ENCODE results near the gene MYOZ3. TPM values are rescaled to one million over a fixed set of nuclear protein-coding genes. Genes with fewer than 3 reads are reported as not detected.

Gene MYOZ3
- total RNA-seq, 6 experiments from 2014 or later: 0.05 to 0.14 TPM; not detected in 4

- peaks cover 5% of the 10 kb centered on the region for H3K27me3 Mint-ChIP-seq (ENCODE audit: insufficient read depth)
- no peak for DNase-seq
- H3K9me3 Mint-ChIP-seq: no peaks in the 10 kb centered on the region
- peak; percentile 83 for TF ChIP-seq CTCF (IDR thresholded peaks at IDR 0.05)
- H3K27ac Mint-ChIP-seq: no peak overlapping the region
- peak overlapping the region; percentile 73 for H3K4me3 Mint-ChIP-seq
- H3K4me1 Mint-ChIP-seq (ENCODE audit: low read depth): peaks cover 36% of the 10 kb centered on the region
- peaks cover 5% of the 10 kb centered on the region; the same call in 1 of the 2 replicates for H3K36me3 Mint-ChIP-seq (ENCODE audit: low read depth)
Measured at GRCh38 chr5:150656191-150657132, 4.6 kb upstream of the MYOZ3 start.

- H3K4me3 Mint-ChIP-seq: no peak overlapping the region
- TF ChIP-seq CTCF (IDR thresholded peaks at IDR 0.05): no peak
- no peak for DNase-seq
- no peak overlapping the region for H3K27ac Mint-ChIP-seq
- peaks cover under 1% of the 10 kb centered on the region; the same call in 1 of the 2 replicates for H3K36me3 Mint-ChIP-seq (ENCODE audit: low read depth)
- H3K27me3 Mint-ChIP-seq (ENCODE audit: insufficient read depth): peaks cover 6% of the 10 kb centered on the region
- no peaks in the 10 kb centered on the region for H3K9me3 Mint-ChIP-seq
- peaks cover 23% of the 10 kb centered on the region for H3K4me1 Mint-ChIP-seq (ENCODE audit: low read depth)
Measured at GRCh38 chr5:150658121-150658520, 2.9 kb upstream of the MYOZ3 start.

- H3K36me3 Mint-ChIP-seq (ENCODE audit: low read depth): no peaks in the 10 kb centered on the region
- no peak overlapping the region for H3K27ac Mint-ChIP-seq
- no peak overlapping the region for H3K4me3 Mint-ChIP-seq
- DNase-seq: no peak
- H3K4me1 Mint-ChIP-seq (ENCODE audit: low read depth): peaks cover 16% of the 10 kb centered on the region
- peaks cover 6% of the 10 kb centered on the region for H3K27me3 Mint-ChIP-seq (ENCODE audit: insufficient read depth)
- no peaks in the 10 kb centered on the region for H3K9me3 Mint-ChIP-seq
- no peak for TF ChIP-seq CTCF (IDR thresholded peaks at IDR 0.05)
Measured at GRCh38 chr5:150658699-150659265, 2.3 kb upstream of the MYOZ3 start.

- no peak for DNase-seq
- no peak overlapping the region for H3K27ac Mint-ChIP-seq
- no peak overlapping the region for H3K4me3 Mint-ChIP-seq
- H3K36me3 Mint-ChIP-seq (ENCODE audit: low read depth): no peaks in the 10 kb centered on the region
- peaks cover 6% of the 10 kb centered on the region for H3K27me3 Mint-ChIP-seq (ENCODE audit: insufficient read depth)
- peaks cover 11% of the 10 kb centered on the region for H3K4me1 Mint-ChIP-seq (ENCODE audit: low read depth)
- H3K9me3 Mint-ChIP-seq: no peaks in the 10 kb centered on the region
- TF ChIP-seq CTCF (IDR thresholded peaks at IDR 0.05): no peak
Measured at GRCh38 chr5:150659360-150660107, 1.5 kb upstream of the MYOZ3 start.

GRCh38 chr5:150660108-150660831 lies 781 bp upstream of the MYOZ3 start:
- Mint-ChIP-seq H3K27me3 (ENCODE audit: insufficient read depth) (peaks cover 6% of the 10 kb centered on the region), H3K9me3 (no peaks in the 10 kb centered on the region), H3K4me1 (ENCODE audit: low read depth) (peaks cover 17% of the 10 kb centered on the region), H3K4me3 (no peak overlapping the region), H3K36me3 (ENCODE audit: low read depth) (no peaks in the 10 kb centered on the region), H3K27ac (no peak overlapping the region)
- no peak for TF ChIP-seq CTCF (IDR thresholded peaks at IDR 0.05)
- no peak for DNase-seq
